ENCODE results near the gene ACOT11.

- TF ChIP-seq CTCF (IDR thresholded peaks at IDR 0.05) (no peak), POLR2A (IDR thresholded peaks at IDR 0.05) (no peak)
Measured at GRCh38 chr1:54549181-54549924, 1.3 kb downstream of the ACOT11 start.
